Activated naive CD4-positive, alpha-beta T cell treated with anti-CD3 and anti-CD28 coated beads for 36 hours (primary cell): ENCODE data around the gene ATRNL1. TPM values are rescaled to one million over a fixed set of nuclear protein-coding genes. Genes with fewer than 3 reads are reported as not detected.

Experiments used
- CTCF ChIA-PET: fragments of 350-600 bp; sonication (Branson Sonifier 250); formaldehyde crosslinking; loops from one replicate; lab custom pipeline; 2021; ENCODE audit warnings: antibody characterized with exemption; lab: Charles Lee
- DNase-seq: peaks from one replicate; pipeline ENCODE4 v3.0.0-alpha.2; 2020
- H3K27ac Mint-ChIP-seq: one replicate; pipeline ENCODE4 v1.8.0; 2021; ENCODE audit warnings: mild to moderate bottlenecking, mixed read lengths
- H3K27me3 Mint-ChIP-seq: one replicate; pipeline ENCODE4 v1.8.0; 2021; ENCODE audit warnings: low read depth, mixed read lengths
- H3K36me3 Mint-ChIP-seq: one replicate; pipeline ENCODE4 v1.8.0; 2021; ENCODE audit warnings: low read depth, mixed read lengths
- H3K4me1 Mint-ChIP-seq: one replicate; pipeline ENCODE4 v1.8.0; 2021; ENCODE audit warnings: low read depth, mixed read lengths
- H3K4me3 Mint-ChIP-seq: one replicate; pipeline ENCODE4 v1.8.0; 2021; ENCODE audit warnings: mild to moderate bottlenecking, moderate library complexity, mixed read lengths
- H3K9me3 Mint-ChIP-seq: one replicate; pipeline ENCODE4 v1.8.0; 2021; ENCODE audit warnings: mixed read lengths
- intact Hi-C: fragments of 100-400 bp; cut with micrococcal nuclease; formaldehyde crosslinking; loops from one replicate; pipeline ENCODE4 v1.15.1; 2023
- total RNA-seq, 2 experiments: library from RNA; stranded (reverse); gene quantifications; one replicate each; pipeline ENCODE4 v1.2.3, GENCODE V29; 2021

ATRNL1 gene
- total RNA-seq, 2 experiments from 2014 or later, result not detected

DNA sequence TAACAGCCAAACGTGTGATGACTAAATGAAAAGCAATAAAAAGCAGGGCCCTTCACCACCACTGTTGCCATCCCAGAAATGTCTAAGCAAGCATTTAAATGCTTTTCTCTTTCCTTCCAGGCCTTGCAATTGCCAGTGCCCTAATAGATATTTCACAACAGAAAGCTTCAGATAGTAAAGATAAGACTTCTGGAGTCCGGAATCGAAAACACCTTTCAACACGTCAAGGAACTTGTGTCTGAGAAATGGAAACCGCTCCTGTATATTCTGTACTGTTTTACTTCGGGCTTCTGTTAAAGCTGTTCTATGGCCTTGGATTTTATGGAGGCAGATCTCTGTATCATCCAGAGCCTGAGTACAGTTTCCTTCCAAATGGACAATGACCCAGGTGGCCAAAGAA is 851.4 kb downstream of the ATRNL1 start:
- H3K4me3 Mint-ChIP-seq, result no peak overlapping the region
- peaks cover 4% of the 10 kb centered on the region for H3K9me3 Mint-ChIP-seq
- DNase-seq, result no peak
- H3K4me1 Mint-ChIP-seq, result no peaks in the 10 kb centered on the region
- H3K27me3 Mint-ChIP-seq, result no peaks in the 10 kb centered on the region
- intact Hi-C loops, result no loop called here
- CTCF ChIA-PET, result no interaction called here
- no peak overlapping the region for H3K27ac Mint-ChIP-seq
- no peaks in the 10 kb centered on the region for H3K36me3 Mint-ChIP-seq

DNA sequence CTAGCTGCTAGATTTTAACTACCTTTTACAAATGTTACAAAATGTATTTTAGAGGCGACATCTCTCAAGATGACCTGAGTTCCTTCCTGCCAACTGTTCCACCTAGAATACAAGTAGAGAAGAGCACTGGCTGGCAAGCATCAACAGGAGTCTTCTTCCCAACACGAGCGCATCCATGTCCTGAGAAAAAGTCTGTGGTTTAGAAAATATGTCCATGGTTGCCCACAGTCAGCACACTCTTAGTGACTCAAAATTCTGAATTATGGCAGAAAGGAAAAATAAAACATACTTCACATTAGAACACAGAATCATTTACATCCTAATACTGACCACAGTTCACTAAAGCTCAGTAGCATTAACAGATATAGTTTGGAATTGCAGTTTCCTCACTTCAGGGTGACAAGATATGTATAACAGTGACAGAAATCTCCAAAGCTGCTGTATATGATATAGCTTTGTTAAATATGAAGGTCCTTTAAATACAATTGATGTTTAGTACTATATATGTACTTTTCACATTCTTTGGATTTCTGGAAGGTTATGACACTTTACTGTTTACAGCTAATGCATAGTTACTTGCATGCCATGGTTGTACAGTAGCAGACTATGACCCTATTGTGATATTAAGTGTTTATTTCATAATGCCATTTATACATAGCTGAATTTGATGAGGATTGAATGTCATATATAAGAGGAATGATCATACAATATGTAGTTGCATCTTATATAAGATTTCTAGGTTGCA is 852.7 kb downstream of the ATRNL1 start:
- Mint-ChIP-seq H3K4me1 (no peaks in the 10 kb centered on the region), H3K9me3 (no peaks in the 10 kb centered on the region), H3K4me3 (no peak overlapping the region), H3K27ac (no peak overlapping the region), H3K36me3 (no peaks in the 10 kb centered on the region), H3K27me3 (no peaks in the 10 kb centered on the region)
- DNase-seq, result no peak
- CTCF ChIA-PET, result interaction anchor here (0.8 kb wide), 1 partner anchor 94 kb away, joined by 3 read pairs; no protein-coding TSS in a partner anchor
- intact Hi-C loops, result no loop called here

DNA sequence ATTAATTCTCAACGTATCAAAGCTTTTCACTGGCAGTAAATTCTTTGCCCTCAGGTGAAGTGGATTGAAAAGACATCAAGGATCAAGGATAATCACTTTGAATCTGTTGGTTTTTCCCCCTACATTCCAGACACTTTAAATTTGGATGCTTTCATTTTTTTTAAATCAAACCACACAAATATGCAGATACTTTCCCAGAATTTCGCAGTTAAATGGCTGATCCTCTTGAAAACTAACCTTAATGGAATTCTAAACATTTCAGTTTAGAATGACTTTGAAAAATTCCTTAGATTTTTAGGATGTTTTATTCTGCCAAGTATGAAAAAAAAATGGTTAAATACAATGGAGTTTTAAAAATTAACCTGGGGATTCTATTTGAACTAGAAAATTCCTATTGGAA is 853.9 kb downstream of the ATRNL1 start:
- DNase-seq, result no peak
- intact Hi-C loops, result no loop called here
- Mint-ChIP-seq H3K9me3 (no peaks in the 10 kb centered on the region), H3K27ac (no peak overlapping the region), H3K27me3 (no peaks in the 10 kb centered on the region), H3K4me1 (no peaks in the 10 kb centered on the region), H3K36me3 (no peaks in the 10 kb centered on the region), H3K4me3 (no peak overlapping the region)
- CTCF ChIA-PET, result no interaction called here

DNA sequence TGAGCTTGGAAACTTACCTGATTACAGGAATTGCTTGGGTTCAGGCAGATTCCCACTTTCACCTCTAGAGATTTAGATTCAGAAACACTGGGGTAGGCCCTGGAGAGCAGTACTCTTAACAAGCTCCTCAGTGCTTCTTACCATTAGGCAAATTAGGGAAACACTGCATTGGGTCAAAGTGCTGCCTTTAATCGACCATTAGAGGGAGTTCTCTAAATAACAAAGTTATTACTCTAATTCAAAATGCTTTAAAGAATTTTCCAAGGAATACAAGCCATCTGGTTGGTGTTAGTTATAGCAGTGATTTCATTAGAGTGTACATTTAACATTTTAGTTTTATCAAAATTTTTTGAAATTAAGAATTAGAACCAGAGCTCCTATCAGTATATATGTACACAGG is 855.3 kb downstream of the ATRNL1 start:
- Mint-ChIP-seq H3K27me3 (no peaks in the 10 kb centered on the region), H3K4me1 (no peaks in the 10 kb centered on the region), H3K27ac (no peak overlapping the region), H3K9me3 (no peaks in the 10 kb centered on the region), H3K4me3 (no peak overlapping the region), H3K36me3 (no peaks in the 10 kb centered on the region)
- intact Hi-C loops, result no loop called here
- CTCF ChIA-PET, result no interaction called here
- DNase-seq, result no peak

DNA sequence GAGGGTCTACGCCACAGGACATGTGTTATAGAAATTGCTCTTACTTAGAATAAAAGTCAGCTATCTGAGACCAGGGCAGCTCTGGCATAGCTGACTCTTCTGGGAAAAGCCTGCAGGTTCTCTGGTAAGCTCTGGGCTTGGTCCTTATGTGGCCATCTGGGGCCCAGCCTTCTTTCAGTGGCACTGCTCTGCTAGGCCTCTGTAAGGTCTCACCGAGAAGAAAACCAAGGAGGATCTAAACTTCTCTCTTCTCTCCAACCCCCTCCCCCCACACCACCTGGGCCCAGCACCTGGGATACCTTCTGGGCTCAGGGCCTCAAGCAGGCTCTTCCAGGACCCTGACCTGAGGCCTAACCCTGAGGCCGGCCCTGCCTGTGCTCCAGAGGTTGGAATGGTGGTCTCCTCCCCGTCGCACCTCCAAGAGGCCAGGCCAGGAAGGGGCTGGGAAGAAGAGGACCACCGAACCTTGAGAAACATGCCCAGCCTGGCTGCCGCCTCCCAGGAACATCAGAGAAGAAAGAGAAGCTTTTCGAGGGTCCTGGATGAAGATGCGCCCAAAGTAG is 856.2 kb downstream of the ATRNL1 start:
- CTCF ChIA-PET, result interaction anchor here (0.6 kb wide), 1 partner anchor 151 kb away, joined by 4 read pairs; no protein-coding TSS in a partner anchor
- H3K27me3 Mint-ChIP-seq, result no peaks in the 10 kb centered on the region
- H3K36me3 Mint-ChIP-seq, result no peaks in the 10 kb centered on the region
- intact Hi-C loops, result no loop called here
- H3K4me3 Mint-ChIP-seq, result no peak overlapping the region
- DNase-seq, result no peak
- no peaks in the 10 kb centered on the region for H3K9me3 Mint-ChIP-seq
- H3K27ac Mint-ChIP-seq, result no peak overlapping the region
- no peaks in the 10 kb centered on the region for H3K4me1 Mint-ChIP-seq

DNA sequence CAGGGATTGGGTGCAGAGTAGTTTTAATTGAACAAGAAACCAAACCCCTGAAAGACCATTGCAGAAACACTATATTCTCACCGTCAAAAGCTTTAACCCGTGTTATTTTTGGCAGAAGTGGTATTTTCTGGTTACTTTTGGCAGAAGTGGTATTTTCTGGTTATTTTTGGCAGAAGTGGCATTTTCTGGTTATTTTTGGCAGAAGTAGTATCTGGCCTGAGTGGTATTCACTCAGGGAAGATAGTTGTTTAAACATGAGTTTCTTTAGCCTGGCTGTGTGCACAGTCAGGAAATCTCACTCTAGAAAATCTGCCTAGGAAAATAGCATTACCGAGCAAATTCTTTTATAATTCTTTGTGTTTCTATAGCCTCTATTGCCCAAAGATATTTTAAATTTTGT is 857.2 kb downstream of the ATRNL1 start:
- no peak for DNase-seq
- CTCF ChIA-PET, result no interaction called here
- Mint-ChIP-seq H3K27ac (no peak overlapping the region), H3K4me1 (no peaks in the 10 kb centered on the region), H3K4me3 (no peak overlapping the region), H3K9me3 (no peaks in the 10 kb centered on the region), H3K27me3 (no peaks in the 10 kb centered on the region), H3K36me3 (no peaks in the 10 kb centered on the region)
- intact Hi-C loops, result no loop called here

DNA sequence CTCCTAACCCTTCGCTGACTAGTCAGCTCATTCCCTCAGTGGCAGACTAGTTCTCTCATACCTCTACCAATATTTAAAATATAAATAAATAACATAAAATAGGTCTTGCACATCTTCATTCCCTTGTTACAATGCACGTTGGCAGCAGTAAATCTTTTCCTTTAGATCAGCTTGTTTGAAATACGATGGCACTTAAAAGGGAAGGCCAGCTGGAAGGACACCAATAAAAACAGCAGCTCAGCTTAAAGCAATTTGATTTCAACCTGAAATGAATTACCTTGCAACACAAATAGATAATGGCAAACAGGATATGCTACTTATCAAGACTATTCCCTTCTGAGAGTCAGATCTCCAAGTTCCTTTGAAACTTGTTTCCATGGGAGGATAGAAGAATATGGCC is 858.1 kb downstream of the ATRNL1 start:
- H3K27ac Mint-ChIP-seq, result no peak overlapping the region
- intact Hi-C loops, result no loop called here
- no peak for DNase-seq
- CTCF ChIA-PET, result no interaction called here
- H3K4me3 Mint-ChIP-seq, result no peak overlapping the region
- no peaks in the 10 kb centered on the region for H3K4me1 Mint-ChIP-seq
- H3K36me3 Mint-ChIP-seq, result no peaks in the 10 kb centered on the region
- H3K9me3 Mint-ChIP-seq, result no peaks in the 10 kb centered on the region
- H3K27me3 Mint-ChIP-seq, result no peaks in the 10 kb centered on the region

DNA sequence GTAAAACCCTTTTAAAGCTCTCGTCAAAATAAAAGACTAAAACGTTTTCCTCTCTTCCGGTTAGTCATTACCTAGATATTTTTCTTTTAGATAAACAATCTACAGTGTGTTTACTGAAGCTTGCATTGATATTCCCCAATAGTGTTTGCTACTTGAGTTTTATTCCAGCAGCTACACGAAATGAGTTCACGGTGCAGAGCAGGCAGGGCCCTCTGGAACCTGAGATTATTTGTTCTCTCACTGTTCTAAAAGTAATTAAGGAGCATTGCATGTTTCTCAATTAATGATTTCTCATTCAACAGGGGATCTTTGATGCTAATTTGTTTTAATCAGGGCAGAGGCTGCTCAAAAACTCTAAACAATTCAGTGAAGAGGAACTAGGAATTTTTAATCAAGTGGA is 860.1 kb downstream of the ATRNL1 start:
- Mint-ChIP-seq H3K4me3 (no peak overlapping the region), H3K27me3 (no peaks in the 10 kb centered on the region), H3K36me3 (no peaks in the 10 kb centered on the region), H3K27ac (no peak overlapping the region), H3K9me3 (no peaks in the 10 kb centered on the region), H3K4me1 (no peaks in the 10 kb centered on the region)
- DNase-seq, result no peak
- CTCF ChIA-PET, result no interaction called here
- intact Hi-C loops, result no loop called here

DNA sequence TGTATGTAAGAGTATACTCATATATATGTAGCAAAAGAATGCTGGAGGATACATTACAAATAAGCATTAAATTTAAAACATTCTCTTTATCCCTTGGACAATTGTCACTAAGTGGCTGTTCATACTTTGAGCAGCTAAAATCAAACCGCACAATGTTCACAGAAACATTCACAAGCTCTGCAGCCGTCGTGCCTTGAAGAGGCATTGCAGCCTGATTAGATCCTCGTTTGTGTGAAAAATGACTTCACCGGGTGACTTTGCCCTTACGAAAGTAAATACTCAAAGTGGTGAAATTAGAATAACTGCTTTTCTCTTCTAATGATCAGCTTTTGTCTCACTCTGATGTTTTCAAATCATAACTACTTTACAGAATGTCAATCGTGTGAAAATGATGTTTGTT is 860.8 kb downstream of the ATRNL1 start:
- H3K36me3 Mint-ChIP-seq, result no peaks in the 10 kb centered on the region
- no peak for DNase-seq
- H3K4me1 Mint-ChIP-seq, result no peaks in the 10 kb centered on the region
- intact Hi-C loops, result no loop called here
- H3K4me3 Mint-ChIP-seq, result no peak overlapping the region
- CTCF ChIA-PET, result no interaction called here
- no peak overlapping the region for H3K27ac Mint-ChIP-seq
- no peaks in the 10 kb centered on the region for H3K27me3 Mint-ChIP-seq
- H3K9me3 Mint-ChIP-seq, result no peaks in the 10 kb centered on the region

DNA sequence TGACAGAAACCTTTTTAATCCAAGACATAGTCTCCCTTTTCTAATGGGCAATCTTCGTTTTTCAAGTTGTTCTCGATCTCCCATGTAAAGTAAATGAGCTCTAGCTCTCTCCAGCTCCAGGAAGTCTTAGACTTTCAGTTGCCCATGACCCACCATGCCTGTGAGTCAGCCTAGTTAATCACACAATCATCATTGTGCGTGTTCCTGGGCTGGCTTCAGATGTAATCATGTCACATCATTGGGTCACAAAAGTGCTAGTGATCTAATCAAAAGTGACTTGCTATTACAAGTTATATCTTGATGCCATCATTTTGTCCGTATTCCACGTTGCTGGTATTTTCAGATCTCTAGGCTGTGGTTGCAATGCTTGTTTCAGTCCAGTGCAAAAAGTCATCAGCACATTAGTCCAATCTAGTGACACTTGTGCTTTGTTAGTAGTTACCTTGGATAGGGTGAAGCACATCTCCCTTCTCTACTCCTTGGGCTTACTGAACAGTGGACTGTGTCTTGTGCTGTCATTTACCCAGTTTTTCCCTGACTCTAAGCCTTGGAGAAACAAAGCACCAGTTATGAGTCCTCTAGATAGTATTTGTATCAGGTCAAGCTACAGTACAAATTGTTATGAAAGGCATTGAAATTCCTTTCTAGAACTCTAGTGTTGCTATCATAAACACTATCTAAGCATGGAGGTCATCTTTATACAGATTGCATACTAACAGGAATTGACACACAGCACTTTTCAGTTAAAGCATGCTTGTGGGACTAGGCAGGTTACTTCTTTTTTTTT is 863.3 kb downstream of the ATRNL1 start:
- Mint-ChIP-seq H3K36me3 (no peaks in the 10 kb centered on the region), H3K9me3 (no peaks in the 10 kb centered on the region), H3K27ac (no peak overlapping the region), H3K4me3 (no peak overlapping the region), H3K4me1 (no peaks in the 10 kb centered on the region), H3K27me3 (no peaks in the 10 kb centered on the region)
- CTCF ChIA-PET, result no interaction called here
- intact Hi-C loops, result no loop called here
- DNase-seq, result no peak

DNA sequence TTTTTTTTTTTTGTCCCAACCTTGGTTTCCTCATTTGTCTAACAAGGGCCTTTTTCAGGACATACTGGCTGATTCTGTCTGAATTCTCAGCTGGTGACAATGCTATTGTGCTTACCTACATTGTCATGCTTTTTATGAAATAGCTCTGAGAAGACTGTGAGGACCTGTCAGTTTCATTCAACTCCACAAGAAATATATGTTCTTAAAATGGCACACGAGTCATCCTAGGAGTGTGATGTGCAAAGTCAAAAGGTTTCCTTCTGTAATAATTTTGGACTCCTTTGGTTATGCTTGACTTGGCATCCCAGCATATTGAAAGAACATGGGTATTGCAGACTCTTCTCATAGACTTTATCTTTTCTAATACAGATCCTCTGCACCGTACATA is 863.8 kb downstream of the ATRNL1 start:
- CTCF ChIA-PET, result no interaction called here
- H3K27me3 Mint-ChIP-seq, result no peaks in the 10 kb centered on the region

DNA sequence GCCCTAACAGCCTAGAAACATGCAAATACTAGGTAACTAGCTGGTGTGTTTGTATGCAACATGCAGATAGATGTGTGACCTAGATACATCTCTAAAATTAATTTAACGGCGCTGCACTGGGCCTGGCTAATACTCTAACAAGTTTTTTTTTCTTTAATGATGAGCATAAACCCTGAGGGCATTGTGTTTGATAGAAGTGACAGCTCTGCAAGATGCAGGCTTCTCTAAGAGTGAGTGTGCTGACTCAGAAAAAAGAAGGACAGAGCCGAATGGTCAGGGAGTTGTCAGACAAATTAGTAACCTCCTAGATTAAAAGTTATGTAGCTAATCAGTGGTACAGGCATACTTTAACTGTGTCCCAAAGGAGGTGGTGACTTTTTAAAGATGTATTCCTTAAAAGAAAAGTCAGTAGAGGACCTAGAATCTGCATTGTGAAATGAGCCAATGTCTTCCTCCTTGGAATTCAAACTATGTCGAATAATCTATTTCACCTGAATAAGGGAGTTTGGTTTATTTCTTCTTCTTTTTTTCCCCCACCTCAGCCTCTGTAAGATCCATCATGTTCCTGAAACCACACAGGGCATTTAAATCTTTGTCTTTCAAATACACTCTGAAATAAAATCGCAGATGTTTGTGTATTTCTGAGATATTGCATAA is 864.7 kb downstream of the ATRNL1 start:
- no peak for DNase-seq
- CTCF ChIA-PET, result no interaction called here
- no peak overlapping the region for H3K27ac Mint-ChIP-seq
- no peaks in the 10 kb centered on the region for H3K27me3 Mint-ChIP-seq
- no peaks in the 10 kb centered on the region for H3K4me1 Mint-ChIP-seq
- no peaks in the 10 kb centered on the region for H3K36me3 Mint-ChIP-seq
- no peaks in the 10 kb centered on the region for H3K9me3 Mint-ChIP-seq
- no peak overlapping the region for H3K4me3 Mint-ChIP-seq
- intact Hi-C loops, result no loop called here

More for the DNA sequence above, 863.8 kb downstream of the ATRNL1 start:
- Mint-ChIP-seq H3K9me3 (no peaks in the 10 kb centered on the region), H3K36me3 (no peaks in the 10 kb centered on the region), H3K4me1 (no peaks in the 10 kb centered on the region), H3K4me3 (no peak overlapping the region), H3K27ac (no peak overlapping the region)
- intact Hi-C loops, result no loop called here
- no peak for DNase-seq
